Activated T-cell treated with anti-CD3 and anti-CD28 coated beads, Interleukin-2, amount 50 U/mL, for 72 hours (primary cell): ENCODE data around the gene OVOL1. TPM values are rescaled to one million over a fixed set of nuclear protein-coding genes. Genes with fewer than 3 reads are reported as not detected.

ENCODE experiments used
- ATAC-seq, 2 donors: fragments of 150-1000 bp; cut with Tn5 transposase; replicated peaks in 1 of 2; 2 replicates each; pipeline ENCODE4 v1.10.0; 2021; ENCODE audit warnings: moderate library complexity in 2 of 2, mild to moderate bottlenecking in 1 of 2
- DNase-seq, 2 donors: peaks; one replicate each; pipeline ENCODE4 v3.0.0; 2021 to 2022; ENCODE audit warnings: mixed read lengths in 1 of 2
- H3K27ac Mint-ChIP-seq: one replicate; pipeline ENCODE4 v1.8.0; 2022; ENCODE audit warnings: mild to moderate bottlenecking, moderate library complexity, mixed read lengths
- H3K27me3 Mint-ChIP-seq: one replicate; pipeline ENCODE4 v1.8.0; 2022; ENCODE audit warnings: low read depth, mixed read lengths
- H3K36me3 Mint-ChIP-seq, 2 donors: one replicate each; pipeline ENCODE4 v1.8.0; 2022; ENCODE audit warnings: mixed read lengths in 2 of 2, mild to moderate bottlenecking in 1 of 2; ENCODE audit not compliant: insufficient read depth in 2 of 2
- H3K4me1 Mint-ChIP-seq: one replicate; pipeline ENCODE4 v1.8.0; 2022; ENCODE audit warnings: low read depth, mixed read lengths
- H3K4me3 Mint-ChIP-seq, 2 donors: one replicate each; pipeline ENCODE4 v1.8.0; 2022; ENCODE audit warnings: mild to moderate bottlenecking in 2 of 2, mixed read lengths in 2 of 2, moderate library complexity in 2 of 2
- H3K9me3 Mint-ChIP-seq, 2 donors: one replicate each; pipeline ENCODE4 v1.8.0; 2022; ENCODE audit warnings: mixed read lengths in 2 of 2
- total RNA-seq, 2 donors: library from RNA; stranded (reverse); gene quantifications; one replicate each; pipeline ENCODE4 v1.2.3, GENCODE V29; 2022

The OVOL1 gene
- total RNA-seq, 2 donors from 2014 or later: 0.16 TPM; not detected in 1

- Mint-ChIP-seq H3K27me3 (peaks cover 31% of the 10 kb centered on the region), H3K27ac (peak within 1 kb of the TSS; percentile 72), H3K4me1 (peaks cover 33% of the 10 kb centered on the region), H3K9me3 (no peaks in the 10 kb centered on the region), H3K4me3 (peak within 1 kb of the TSS; percentile 87 to 92), H3K36me3 (peaks cover 0 to 5% of the 10 kb centered on the region in 2 donors)
- ATAC-seq (peak; percentile 73 to 77), DNase-seq (peak; percentile 80 to 84)
Measured at GRCh38 chr11:65780770-65781151, 6.1 kb upstream of the OVOL1 start, which contains the start of gene AP5B1. TSS of gene AP5B1 (minus strand) at chr11:65780976. CDS start at chr11:65780591, 385 bp downstream.

GRCh38 chr11:65781152-65781961 is 5.5 kb upstream of the OVOL1 start:
- ATAC-seq (peak; percentile 50 to 54), DNase-seq (peak in 1 of 2 donors; percentile 68)
- Mint-ChIP-seq H3K36me3 (peaks cover 0 to 5% of the 10 kb centered on the region in 2 donors), H3K4me1 (peaks cover 29% of the 10 kb centered on the region), H3K27ac (no peak overlapping the region), H3K4me3 (peak overlapping the region; percentile 39 to 51), H3K9me3 (no peaks in the 10 kb centered on the region), H3K27me3 (peaks cover 35% of the 10 kb centered on the region)

GRCh38 chr11:65781962-65782815 is 4.7 kb upstream of the OVOL1 start:
- Mint-ChIP-seq H3K9me3 (no peaks in the 10 kb centered on the region), H3K4me3 (peak overlapping the region in 1 of 2 donors; percentile 27)
- DNase-seq: no peak

GRCh38 chr11:65782816-65783228 is 4.0 kb upstream of the OVOL1 start:
- peaks cover 36% of the 10 kb centered on the region for H3K27me3 Mint-ChIP-seq
- no peak for ATAC-seq
- DNase-seq: no peak
- peaks cover 0 to 5% of the 10 kb centered on the region in 2 donors for H3K36me3 Mint-ChIP-seq
- no peaks in the 10 kb centered on the region for H3K9me3 Mint-ChIP-seq
- H3K27ac Mint-ChIP-seq: no peak overlapping the region
- peaks cover 18% of the 10 kb centered on the region for H3K4me1 Mint-ChIP-seq
- no peak overlapping the region for H3K4me3 Mint-ChIP-seq

More at GRCh38 chr11:65781962-65782815, 4.7 kb upstream of the OVOL1 start:
- Mint-ChIP-seq H3K27me3 (peaks cover 35% of the 10 kb centered on the region), H3K27ac (no peak overlapping the region), H3K36me3 (peaks cover 0 to 5% of the 10 kb centered on the region in 2 donors), H3K4me1 (peaks cover 21% of the 10 kb centered on the region)
- ATAC-seq: no peak

- H3K36me3 Mint-ChIP-seq: peaks cover 0 to 2% of the 10 kb centered on the region in 2 donors
- no peaks in the 10 kb centered on the region for H3K9me3 Mint-ChIP-seq
- peaks cover 18% of the 10 kb centered on the region for H3K4me1 Mint-ChIP-seq
- peak overlapping the region; percentile 65 to 72 for H3K4me3 Mint-ChIP-seq
- H3K27ac Mint-ChIP-seq: peak overlapping the region; percentile 25
- peaks cover 61% of the 10 kb centered on the region for H3K27me3 Mint-ChIP-seq
- no peak for ATAC-seq
- DNase-seq: peak in 1 of 2 donors; percentile 19
Measured at GRCh38 chr11:65785319-65786007, 1.4 kb upstream of the OVOL1 start.

- no peaks in the 10 kb centered on the region for H3K9me3 Mint-ChIP-seq
- DNase-seq (peak; percentile 25 to 34), ATAC-seq (peak; percentile 23 to 29)
- no peak overlapping the region for H3K27ac Mint-ChIP-seq
- H3K36me3 Mint-ChIP-seq: peaks cover 0 to 2% of the 10 kb centered on the region in 2 donors
- H3K4me1 Mint-ChIP-seq: peaks cover 19% of the 10 kb centered on the region
- peaks cover 66% of the 10 kb centered on the region for H3K27me3 Mint-ChIP-seq
- H3K4me3 Mint-ChIP-seq: peak overlapping the region; percentile 65 to 72
Measured at GRCh38 chr11:65786008-65786785, 666 bp upstream of the OVOL1 start.

- H3K4me3 Mint-ChIP-seq: peak overlapping the region; percentile 69 to 80
- H3K27ac Mint-ChIP-seq: no peak overlapping the region
- H3K4me1 Mint-ChIP-seq: peaks cover 19% of the 10 kb centered on the region
- DNase-seq (no peak), ATAC-seq (no peak)
- peaks cover 63% of the 10 kb centered on the region for H3K27me3 Mint-ChIP-seq
- H3K9me3 Mint-ChIP-seq: no peaks in the 10 kb centered on the region
- peaks cover 0 to 2% of the 10 kb centered on the region in 2 donors for H3K36me3 Mint-ChIP-seq
Measured at GRCh38 chr11:65787649-65788622, 1.1 kb downstream of the OVOL1 start.

- ATAC-seq (no peak), DNase-seq (no peak)
- H3K4me1 Mint-ChIP-seq: peaks cover 16% of the 10 kb centered on the region
- H3K27ac Mint-ChIP-seq: no peak overlapping the region
- peaks cover 0 to 2% of the 10 kb centered on the region in 2 donors for H3K36me3 Mint-ChIP-seq
- H3K9me3 Mint-ChIP-seq: no peaks in the 10 kb centered on the region
- H3K4me3 Mint-ChIP-seq: peak overlapping the region in 1 of 2 donors; percentile 32
- peaks cover 54% of the 10 kb centered on the region for H3K27me3 Mint-ChIP-seq
Measured at GRCh38 chr11:65788821-65789220, 2.0 kb downstream of the OVOL1 start.

GRCh38 chr11:65789230-65790103 is 2.6 kb downstream of the OVOL1 start:
- Mint-ChIP-seq H3K27me3 (peaks cover 48% of the 10 kb centered on the region), H3K36me3 (peaks cover 0 to 2% of the 10 kb centered on the region in 2 donors), H3K4me3 (no peak overlapping the region), H3K27ac (no peak overlapping the region), H3K9me3 (no peaks in the 10 kb centered on the region), H3K4me1 (peaks cover 16% of the 10 kb centered on the region)
- DNase-seq (no peak), ATAC-seq (no peak)

- Mint-ChIP-seq H3K9me3 (no peaks in the 10 kb centered on the region), H3K36me3 (peaks cover 0 to 2% of the 10 kb centered on the region in 2 donors), H3K4me3 (no peak overlapping the region), H3K27ac (no peak overlapping the region), H3K27me3 (peaks cover 39% of the 10 kb centered on the region), H3K4me1 (peaks cover 12% of the 10 kb centered on the region)
- no peak for DNase-seq
- no peak for ATAC-seq
Measured at GRCh38 chr11:65790104-65790901, 3.4 kb downstream of the OVOL1 start.
